CD4-positive, alpha-beta T cell treated with Interleukin-4 for 4 hours (primary cell): Measurements from ENCODE around the gene CPS1.

Source experiments
- DNase-seq: peaks from one replicate; pipeline ENCODE4 v3.0.0-alpha.2; 2020

Gene CPS1

GRCh38 chr2:210617318-210617717 is 60.9 kb downstream of the CPS1 start:
- DNase-seq = no peak

GRCh38 chr2:210617732-210618330 is 61.4 kb downstream of the CPS1 start:
- DNase-seq = no peak

GRCh38 chr2:210620456-210620855 is 64.1 kb downstream of the CPS1 start:
- DNase-seq = no peak

GRCh38 chr2:210623506-210623905 is 67.1 kb downstream of the CPS1 start:
- no peak for DNase-seq

GRCh38 chr2:210626849-210627248 is 70.5 kb downstream of the CPS1 start:
- no peak for DNase-seq

- no peak for DNase-seq
Observed at GRCh38 chr2:210630873-210631560, 74.6 kb downstream of the CPS1 start.

GRCh38 chr2:210633699-210634098 is 77.3 kb downstream of the CPS1 start:
- DNase-seq = no peak

GRCh38 chr2:210635257-210635656 is 78.9 kb downstream of the CPS1 start:
- no peak for DNase-seq

GRCh38 chr2:210642333-210642732 is 85.9 kb downstream of the CPS1 start:
- DNase-seq = no peak

GRCh38 chr2:210647151-210647550 is 90.8 kb downstream of the CPS1 start:
- no peak for DNase-seq

GRCh38 chr2:210654091-210654490 is 97.7 kb downstream of the CPS1 start:
- no peak for DNase-seq

GRCh38 chr2:210655229-210655975 is 99.0 kb downstream of the CPS1 start:
- no peak for DNase-seq

- no peak for DNase-seq
Observed at GRCh38 chr2:210657874-210658273, 101.5 kb downstream of the CPS1 start.

GRCh38 chr2:210660751-210661150 is 104.4 kb downstream of the CPS1 start:
- DNase-seq = no peak

GRCh38 chr2:210662560-210662959 is 106.2 kb downstream of the CPS1 start:
- no peak for DNase-seq

GRCh38 chr2:210663631-210664089 is 107.3 kb downstream of the CPS1 start:
- DNase-seq = no peak

- no peak for DNase-seq
Observed at GRCh38 chr2:210667711-210668110, 111.3 kb downstream of the CPS1 start.

GRCh38 chr2:210671065-210671464 is 114.7 kb downstream of the CPS1 start:
- no peak for DNase-seq

GRCh38 chr2:210673117-210673516 is 116.7 kb downstream of the CPS1 start:
- no peak for DNase-seq

GRCh38 chr2:210676067-210676466 is 119.7 kb downstream of the CPS1 start:
- DNase-seq = no peak

GRCh38 chr2:210681491-210681890 is 125.1 kb downstream of the CPS1 start:
- DNase-seq = no peak

GRCh38 chr2:210686401-210686800 is 130.0 kb downstream of the CPS1 start:
- no peak for DNase-seq

- DNase-seq = no peak
Observed at GRCh38 chr2:210687786-210688470, 131.5 kb downstream of the CPS1 start.
